Measurements from ENCODE around the gene TMEM132D.

Gene TMEM132D

GRCh38 chr12:129873833-129874208 lies 30.0 kb downstream of the TMEM132D start:
- Histone ChIP-seq H3K9ac (ENCODE audit: low read depth in 1 of 2, low read length in 2 of 2) (no peak overlapping the region), H3K36me3 (ENCODE audit: control insufficient read depth in 2 of 2, insufficient read depth in 2 of 2, low read length in 2 of 2) (no peaks in the 10 kb centered on the region), H3K27me3 (ENCODE audit: control insufficient read depth in 2 of 2, insufficient read depth in 2 of 2, low read length in 2 of 2) (no peaks in the 10 kb centered on the region), H3K4me1 (ENCODE audit: control insufficient read depth in 2 of 2, insufficient read depth in 2 of 2, low read length in 2 of 2) (no peaks in the 10 kb centered on the region), H3K4me3 (ENCODE audit: low read length in 2 of 2) (no peak overlapping the region), H3K9me3 (ENCODE audit: control insufficient read depth in 2 of 2, low read length in 2 of 2) (no peaks in the 10 kb centered on the region), H3K27ac (ENCODE audit: low read depth in 2 of 2, low read length in 2 of 2) (no peak overlapping the region)

- H3K27me3 ChIP-seq (ENCODE audit: control insufficient read depth in 2 of 2, insufficient read depth in 2 of 2, low read length in 2 of 2): no peaks in the 10 kb centered on the region
- H3K4me1 ChIP-seq (ENCODE audit: control insufficient read depth in 2 of 2, insufficient read depth in 2 of 2, low read length in 2 of 2): no peaks in the 10 kb centered on the region
- no peak overlapping the region for H3K9ac ChIP-seq (ENCODE audit: low read depth in 1 of 2, low read length in 2 of 2)
- no peak overlapping the region for H3K27ac ChIP-seq (ENCODE audit: low read depth in 2 of 2, low read length in 2 of 2)
- H3K9me3 ChIP-seq (ENCODE audit: control insufficient read depth in 2 of 2, low read length in 2 of 2): no peaks in the 10 kb centered on the region
- H3K36me3 ChIP-seq (ENCODE audit: control insufficient read depth in 2 of 2, insufficient read depth in 2 of 2, low read length in 2 of 2): no peaks in the 10 kb centered on the region
- no peak overlapping the region for H3K4me3 ChIP-seq (ENCODE audit: low read length in 2 of 2)
These were observed 30.6 kb downstream of the TMEM132D start for GRCh38 chr12:129873111-129873832.

DNA sequence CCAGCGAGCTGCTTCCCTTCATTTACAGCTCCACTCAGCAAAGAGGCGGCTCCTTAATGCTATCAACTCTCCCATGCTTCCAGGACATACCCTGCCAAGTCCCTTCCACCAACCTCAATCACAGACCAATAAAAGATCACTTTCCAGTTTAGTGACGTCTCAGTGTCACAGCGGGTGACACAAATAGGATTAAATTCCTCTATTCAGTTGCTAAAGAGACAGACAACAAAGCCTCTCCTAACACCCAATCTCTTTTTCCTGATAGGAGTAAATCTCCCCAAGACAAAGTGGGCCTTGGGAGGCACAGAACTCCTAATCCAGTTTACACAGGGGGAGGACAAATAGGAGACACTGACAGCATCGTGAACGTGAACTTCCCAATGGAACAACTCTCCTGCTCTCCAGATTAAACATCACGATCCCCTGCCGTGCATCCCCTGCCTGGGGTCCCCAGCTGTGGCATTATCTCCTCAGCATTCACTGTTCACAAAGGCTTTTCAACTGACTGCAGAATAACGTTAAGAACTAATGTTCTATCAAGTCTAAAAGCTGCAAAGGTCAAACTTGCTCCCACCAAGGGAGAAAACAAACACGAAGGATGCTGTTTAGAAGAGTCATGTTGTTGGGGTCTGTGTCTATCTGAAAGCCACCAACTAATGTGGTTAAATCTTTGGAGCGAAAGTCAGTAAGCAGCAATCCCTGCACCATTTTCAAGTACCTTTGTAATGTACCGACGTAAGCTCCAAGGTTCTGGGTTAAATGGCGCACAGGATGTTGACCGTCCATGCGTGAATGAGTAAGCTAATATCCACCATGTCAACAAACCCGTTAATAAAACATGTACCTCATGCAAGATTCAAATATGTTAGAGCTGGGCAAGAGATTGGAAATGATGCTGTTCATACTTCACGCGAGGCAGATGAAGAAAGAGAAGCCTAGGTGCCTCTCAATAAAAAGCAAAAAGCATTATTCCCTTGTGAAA lies 31.5 kb downstream of the TMEM132D start:
- no peak overlapping the region for H3K9ac ChIP-seq (ENCODE audit: low read depth in 1 of 2, low read length in 2 of 2)
- no peaks in the 10 kb centered on the region for H3K27me3 ChIP-seq (ENCODE audit: control insufficient read depth in 2 of 2, insufficient read depth in 2 of 2, low read length in 2 of 2)
- no peak overlapping the region for H3K4me3 ChIP-seq (ENCODE audit: low read length in 2 of 2)
- H3K36me3 ChIP-seq (ENCODE audit: control insufficient read depth in 2 of 2, insufficient read depth in 2 of 2, low read length in 2 of 2): no peaks in the 10 kb centered on the region
- no peaks in the 10 kb centered on the region for H3K4me1 ChIP-seq (ENCODE audit: control insufficient read depth in 2 of 2, insufficient read depth in 2 of 2, low read length in 2 of 2)
- H3K27ac ChIP-seq (ENCODE audit: low read depth in 2 of 2, low read length in 2 of 2): no peak overlapping the region
- H3K9me3 ChIP-seq (ENCODE audit: control insufficient read depth in 2 of 2, low read length in 2 of 2): no peaks in the 10 kb centered on the region

- H3K27me3 ChIP-seq (ENCODE audit: control insufficient read depth in 2 of 2, insufficient read depth in 2 of 2, low read length in 2 of 2): no peaks in the 10 kb centered on the region
- H3K9me3 ChIP-seq (ENCODE audit: control insufficient read depth in 2 of 2, low read length in 2 of 2): no peaks in the 10 kb centered on the region
- H3K9ac ChIP-seq (ENCODE audit: low read depth in 1 of 2, low read length in 2 of 2): no peak overlapping the region
- no peak overlapping the region for H3K27ac ChIP-seq (ENCODE audit: low read depth in 2 of 2, low read length in 2 of 2)
- H3K4me3 ChIP-seq (ENCODE audit: low read length in 2 of 2): no peak overlapping the region
- no peaks in the 10 kb centered on the region for H3K4me1 ChIP-seq (ENCODE audit: control insufficient read depth in 2 of 2, insufficient read depth in 2 of 2, low read length in 2 of 2)
- no peaks in the 10 kb centered on the region for H3K36me3 ChIP-seq (ENCODE audit: control insufficient read depth in 2 of 2, insufficient read depth in 2 of 2, low read length in 2 of 2)
These were observed 33.0 kb downstream of the TMEM132D start for GRCh38 chr12:129870796-129871195.

- H3K27me3 ChIP-seq (ENCODE audit: control insufficient read depth in 2 of 2, insufficient read depth in 2 of 2, low read length in 2 of 2): no peaks in the 10 kb centered on the region
- no peak overlapping the region for H3K27ac ChIP-seq (ENCODE audit: low read depth in 2 of 2, low read length in 2 of 2)
- no peaks in the 10 kb centered on the region for H3K36me3 ChIP-seq (ENCODE audit: control insufficient read depth in 2 of 2, insufficient read depth in 2 of 2, low read length in 2 of 2)
- H3K9ac ChIP-seq (ENCODE audit: low read depth in 1 of 2, low read length in 2 of 2): no peak overlapping the region
- H3K9me3 ChIP-seq (ENCODE audit: control insufficient read depth in 2 of 2, low read length in 2 of 2): peaks cover 0 to 4% of the 10 kb centered on the region in 2 donors
- H3K4me3 ChIP-seq (ENCODE audit: low read length in 2 of 2): no peak overlapping the region
- H3K4me1 ChIP-seq (ENCODE audit: control insufficient read depth in 2 of 2, insufficient read depth in 2 of 2, low read length in 2 of 2): no peaks in the 10 kb centered on the region
These were observed 33.7 kb downstream of the TMEM132D start for GRCh38 chr12:129870136-129870535.

GRCh38 chr12:129868575-129868974 lies 35.2 kb downstream of the TMEM132D start:
- Histone ChIP-seq H3K27ac (ENCODE audit: low read depth in 2 of 2, low read length in 2 of 2) (no peak overlapping the region), H3K9me3 (ENCODE audit: control insufficient read depth in 2 of 2, low read length in 2 of 2) (peaks cover 0 to 9% of the 10 kb centered on the region in 2 donors), H3K9ac (ENCODE audit: low read depth in 1 of 2, low read length in 2 of 2) (no peak overlapping the region), H3K4me3 (ENCODE audit: low read length in 2 of 2) (no peak overlapping the region), H3K4me1 (ENCODE audit: control insufficient read depth in 2 of 2, insufficient read depth in 2 of 2, low read length in 2 of 2) (no peaks in the 10 kb centered on the region), H3K27me3 (ENCODE audit: control insufficient read depth in 2 of 2, insufficient read depth in 2 of 2, low read length in 2 of 2) (no peaks in the 10 kb centered on the region), H3K36me3 (ENCODE audit: control insufficient read depth in 2 of 2, insufficient read depth in 2 of 2, low read length in 2 of 2) (no peaks in the 10 kb centered on the region)

GRCh38 chr12:129863938-129864337 lies 39.9 kb downstream of the TMEM132D start:
- Histone ChIP-seq H3K9ac (ENCODE audit: low read depth in 1 of 2, low read length in 2 of 2) (no peak overlapping the region), H3K27me3 (ENCODE audit: control insufficient read depth in 2 of 2, insufficient read depth in 2 of 2, low read length in 2 of 2) (no peaks in the 10 kb centered on the region), H3K4me3 (ENCODE audit: low read length in 2 of 2) (no peak overlapping the region), H3K27ac (ENCODE audit: low read depth in 2 of 2, low read length in 2 of 2) (no peak overlapping the region), H3K4me1 (ENCODE audit: control insufficient read depth in 2 of 2, insufficient read depth in 2 of 2, low read length in 2 of 2) (no peaks in the 10 kb centered on the region), H3K9me3 (ENCODE audit: control insufficient read depth in 2 of 2, low read length in 2 of 2) (peaks cover 0 to 9% of the 10 kb centered on the region in 2 donors), H3K36me3 (ENCODE audit: control insufficient read depth in 2 of 2, insufficient read depth in 2 of 2, low read length in 2 of 2) (no peaks in the 10 kb centered on the region)

DNA sequence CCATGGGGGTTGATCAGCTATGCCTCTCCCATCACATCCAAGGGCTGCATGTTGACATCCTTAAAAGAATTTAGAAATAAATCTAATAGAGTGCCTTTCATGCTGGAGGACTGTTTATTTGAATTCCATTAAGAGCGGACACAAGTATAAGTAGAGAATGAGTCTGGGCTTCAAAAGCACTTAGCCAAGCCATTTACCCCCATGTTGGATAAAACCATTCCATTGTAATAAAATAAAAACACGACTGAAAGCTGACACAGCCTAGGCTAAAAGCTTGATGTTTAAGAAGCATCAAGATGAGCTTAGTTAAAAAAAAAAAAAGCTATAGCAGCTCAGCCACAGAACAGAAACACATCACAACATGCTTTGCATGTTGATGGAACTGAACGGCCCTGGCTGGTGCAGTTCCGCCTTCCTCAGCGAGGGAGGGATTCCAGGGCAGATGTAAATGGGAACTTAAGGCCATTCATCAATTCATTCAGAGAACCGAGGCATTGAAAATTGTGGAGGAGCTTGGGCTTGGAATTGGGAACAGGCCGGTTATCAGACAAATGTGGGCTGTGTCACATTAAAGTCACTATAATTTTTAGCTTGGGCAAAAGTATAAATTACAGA lies 41.2 kb downstream of the TMEM132D start:
- H3K4me1 ChIP-seq (ENCODE audit: control insufficient read depth in 2 of 2, insufficient read depth in 2 of 2, low read length in 2 of 2): no peaks in the 10 kb centered on the region
- no peaks in the 10 kb centered on the region for H3K36me3 ChIP-seq (ENCODE audit: control insufficient read depth in 2 of 2, insufficient read depth in 2 of 2, low read length in 2 of 2)
- no peaks in the 10 kb centered on the region for H3K27me3 ChIP-seq (ENCODE audit: control insufficient read depth in 2 of 2, insufficient read depth in 2 of 2, low read length in 2 of 2)
- no peak overlapping the region for H3K27ac ChIP-seq (ENCODE audit: low read depth in 2 of 2, low read length in 2 of 2)
- H3K9ac ChIP-seq (ENCODE audit: low read depth in 1 of 2, low read length in 2 of 2): no peak overlapping the region
- H3K4me3 ChIP-seq (ENCODE audit: low read length in 2 of 2): no peak overlapping the region
- H3K9me3 ChIP-seq (ENCODE audit: control insufficient read depth in 2 of 2, low read length in 2 of 2): peaks cover 0 to 9% of the 10 kb centered on the region in 2 donors

GRCh38 chr12:129861951-129862350 lies 41.9 kb downstream of the TMEM132D start:
- H3K9ac ChIP-seq (ENCODE audit: low read depth in 1 of 2, low read length in 2 of 2): no peak overlapping the region
- H3K27ac ChIP-seq (ENCODE audit: low read depth in 2 of 2, low read length in 2 of 2): no peak overlapping the region
- H3K36me3 ChIP-seq (ENCODE audit: control insufficient read depth in 2 of 2, insufficient read depth in 2 of 2, low read length in 2 of 2): no peaks in the 10 kb centered on the region
- no peaks in the 10 kb centered on the region for H3K4me1 ChIP-seq (ENCODE audit: control insufficient read depth in 2 of 2, insufficient read depth in 2 of 2, low read length in 2 of 2)
- peaks cover 0 to 9% of the 10 kb centered on the region in 2 donors for H3K9me3 ChIP-seq (ENCODE audit: control insufficient read depth in 2 of 2, low read length in 2 of 2)
- H3K4me3 ChIP-seq (ENCODE audit: low read length in 2 of 2): no peak overlapping the region
- no peaks in the 10 kb centered on the region for H3K27me3 ChIP-seq (ENCODE audit: control insufficient read depth in 2 of 2, insufficient read depth in 2 of 2, low read length in 2 of 2)

DNA sequence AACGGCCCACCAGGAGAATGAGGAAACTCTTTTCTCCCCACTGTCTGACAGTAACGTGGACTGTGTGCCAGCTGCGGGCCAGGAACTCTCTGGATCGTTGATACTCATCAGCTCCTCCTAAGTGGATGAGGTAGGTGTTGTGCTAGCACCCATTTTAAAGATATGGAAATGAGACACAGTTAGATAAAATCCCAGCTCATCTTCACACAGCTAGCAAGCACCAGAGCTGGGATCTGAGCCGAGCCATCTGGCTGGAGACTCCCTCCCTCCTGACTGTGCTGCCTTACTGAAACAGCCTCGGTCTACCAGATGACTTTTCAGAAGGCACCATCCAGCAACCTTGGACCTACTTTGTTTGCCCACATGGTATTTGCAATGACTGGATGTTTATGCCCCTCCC lies 49.2 kb downstream of the TMEM132D start:
- H3K4me3 ChIP-seq (ENCODE audit: low read length in 2 of 2): no peak overlapping the region
- no peaks in the 10 kb centered on the region for H3K36me3 ChIP-seq (ENCODE audit: control insufficient read depth in 2 of 2, insufficient read depth in 2 of 2, low read length in 2 of 2)

More for the DNA sequence above, 49.2 kb downstream of the TMEM132D start:
- no peak overlapping the region for H3K9ac ChIP-seq (ENCODE audit: low read depth in 1 of 2, low read length in 2 of 2)
- no peaks in the 10 kb centered on the region for H3K27me3 ChIP-seq (ENCODE audit: control insufficient read depth in 2 of 2, insufficient read depth in 2 of 2, low read length in 2 of 2)
- peaks cover 0 to 3% of the 10 kb centered on the region in 2 donors for H3K9me3 ChIP-seq (ENCODE audit: control insufficient read depth in 2 of 2, low read length in 2 of 2)
- H3K4me1 ChIP-seq (ENCODE audit: control insufficient read depth in 2 of 2, insufficient read depth in 2 of 2, low read length in 2 of 2): no peaks in the 10 kb centered on the region
- no peak overlapping the region for H3K27ac ChIP-seq (ENCODE audit: low read depth in 2 of 2, low read length in 2 of 2)
